IPS-18a (cell line): Measurements from ENCODE around the gene NTF3.

Experiments
- H3K27ac ChIP-seq: one replicate; pipeline ENCODE4 v1.5.1; 2013; ENCODE audit warnings: low read length
- H3K27me3 ChIP-seq: one replicate; pipeline ENCODE4 v1.6.1; 2013; ENCODE audit warnings: mild to moderate bottlenecking, low read length; ENCODE audit not compliant: control insufficient read depth, insufficient read depth
- H3K36me3 ChIP-seq: one replicate; pipeline ENCODE4 v1.6.1; 2013; ENCODE audit warnings: low read depth, low read length; ENCODE audit not compliant: control insufficient read depth
- H3K4me1 ChIP-seq: one replicate; pipeline ENCODE4 v1.6.1; 2013; ENCODE audit warnings: low read depth, low read length; ENCODE audit not compliant: control insufficient read depth
- H3K4me3 ChIP-seq: one replicate; pipeline ENCODE4 v1.5.1; 2013; ENCODE audit warnings: low read length
- H3K9ac ChIP-seq: one replicate; pipeline ENCODE4 v1.6.1; 2013; ENCODE audit warnings: mild to moderate bottlenecking, low read length, moderate library complexity
- H3K9me3 ChIP-seq: one replicate; pipeline ENCODE4 v1.6.1; 2013; ENCODE audit warnings: low read depth, low read length; ENCODE audit not compliant: control insufficient read depth

The NTF3 gene

GRCh38 chr12:5403411-5403810, 28.5 kb upstream of the NTF3 start:
- Histone ChIP-seq H3K27ac (no peak overlapping the region), H3K4me1 (peaks cover 3% of the 10 kb centered on the region), H3K9ac (no peak overlapping the region), H3K9me3 (no peaks in the 10 kb centered on the region), H3K27me3 (no peaks in the 10 kb centered on the region), H3K36me3 (no peaks in the 10 kb centered on the region), H3K4me3 (no peak overlapping the region)

GRCh38 chr12:5407034-5407856, 24.7 kb upstream of the NTF3 start:
- Histone ChIP-seq H3K9me3 (no peaks in the 10 kb centered on the region), H3K9ac (no peak overlapping the region), H3K27me3 (no peaks in the 10 kb centered on the region), H3K4me1 (no peaks in the 10 kb centered on the region), H3K27ac (no peak overlapping the region), H3K36me3 (no peaks in the 10 kb centered on the region), H3K4me3 (no peak overlapping the region)

- no peak overlapping the region for H3K9ac ChIP-seq
- no peak overlapping the region for H3K4me3 ChIP-seq
- no peaks in the 10 kb centered on the region for H3K4me1 ChIP-seq
- H3K36me3 ChIP-seq = no peaks in the 10 kb centered on the region
- no peaks in the 10 kb centered on the region for H3K9me3 ChIP-seq
- no peak overlapping the region for H3K27ac ChIP-seq
- H3K27me3 ChIP-seq = no peaks in the 10 kb centered on the region
These were observed 22.3 kb upstream of the NTF3 start for GRCh38 chr12:5409619-5410018.

- Histone ChIP-seq H3K4me1 (no peaks in the 10 kb centered on the region), H3K36me3 (no peaks in the 10 kb centered on the region), H3K27ac (no peak overlapping the region), H3K27me3 (no peaks in the 10 kb centered on the region), H3K4me3 (no peak overlapping the region), H3K9me3 (no peaks in the 10 kb centered on the region), H3K9ac (no peak overlapping the region)
These were observed 15.3 kb upstream of the NTF3 start for GRCh38 chr12:5416571-5416970.

GRCh38 chr12:5417500-5417899, 14.4 kb upstream of the NTF3 start:
- H3K4me3 ChIP-seq = no peak overlapping the region
- no peaks in the 10 kb centered on the region for H3K36me3 ChIP-seq
- H3K27ac ChIP-seq = no peak overlapping the region
- no peaks in the 10 kb centered on the region for H3K4me1 ChIP-seq
- H3K9me3 ChIP-seq = no peaks in the 10 kb centered on the region
- H3K9ac ChIP-seq = no peak overlapping the region
- no peaks in the 10 kb centered on the region for H3K27me3 ChIP-seq

GRCh38 chr12:5428332-5429221, 3.3 kb upstream of the NTF3 start:
- H3K4me3 ChIP-seq = peak overlapping the region; percentile 70
- H3K27ac ChIP-seq = no peak overlapping the region
- no peaks in the 10 kb centered on the region for H3K36me3 ChIP-seq
- peaks cover 49% of the 10 kb centered on the region for H3K27me3 ChIP-seq
- H3K9ac ChIP-seq = no peak overlapping the region
- H3K9me3 ChIP-seq = no peaks in the 10 kb centered on the region
- H3K4me1 ChIP-seq = peaks cover 25% of the 10 kb centered on the region

GRCh38 chr12:5429741-5430557, 2.0 kb upstream of the NTF3 start:
- no peaks in the 10 kb centered on the region for H3K9me3 ChIP-seq
- peak overlapping the region; percentile 70 for H3K4me3 ChIP-seq
- no peak overlapping the region for H3K27ac ChIP-seq
- peaks cover 63% of the 10 kb centered on the region for H3K27me3 ChIP-seq
- peaks cover 31% of the 10 kb centered on the region for H3K4me1 ChIP-seq
- no peak overlapping the region for H3K9ac ChIP-seq
- no peaks in the 10 kb centered on the region for H3K36me3 ChIP-seq

- H3K9ac ChIP-seq = no peak overlapping the region
- H3K27ac ChIP-seq = no peak overlapping the region
- H3K27me3 ChIP-seq = peaks cover 72% of the 10 kb centered on the region
- H3K4me3 ChIP-seq = peak overlapping the region; percentile 70
- no peaks in the 10 kb centered on the region for H3K9me3 ChIP-seq
- H3K36me3 ChIP-seq = no peaks in the 10 kb centered on the region
- peaks cover 31% of the 10 kb centered on the region for H3K4me1 ChIP-seq
These were observed 986 bp upstream of the NTF3 start for GRCh38 chr12:5430641-5431603.

- peak overlapping the region; percentile 70 for H3K4me3 ChIP-seq
- no peaks in the 10 kb centered on the region for H3K9me3 ChIP-seq
- H3K27ac ChIP-seq = no peak overlapping the region
- H3K4me1 ChIP-seq = peaks cover 26% of the 10 kb centered on the region
- H3K36me3 ChIP-seq = no peaks in the 10 kb centered on the region
- peaks cover 83% of the 10 kb centered on the region for H3K27me3 ChIP-seq
- H3K9ac ChIP-seq = peak overlapping the region; percentile 41
These were observed 1.4 kb downstream of the NTF3 start for GRCh38 chr12:5433081-5433844.
